NOMO-1 treated with dmso at 0.1 percent for 144 hours (cell line): ENCODE data around the gene MRGPRD.

Experiments
- DNase-seq: peaks from one replicate; lab custom pipeline; 2025; ENCODE audit not compliant: unreplicated experiment; lab: John Stamatoyannopoulos, UW

The MRGPRD gene

GRCh38 chr11:68970921-68971636, 9.7 kb downstream of the MRGPRD start:
- DNase-seq: no peak

GRCh38 chr11:68969386-68969785, 11.4 kb downstream of the MRGPRD start:
- DNase-seq: no peak

GRCh38 chr11:68968306-68969250, 12.2 kb downstream of the MRGPRD start:
- no peak for DNase-seq

DNA sequence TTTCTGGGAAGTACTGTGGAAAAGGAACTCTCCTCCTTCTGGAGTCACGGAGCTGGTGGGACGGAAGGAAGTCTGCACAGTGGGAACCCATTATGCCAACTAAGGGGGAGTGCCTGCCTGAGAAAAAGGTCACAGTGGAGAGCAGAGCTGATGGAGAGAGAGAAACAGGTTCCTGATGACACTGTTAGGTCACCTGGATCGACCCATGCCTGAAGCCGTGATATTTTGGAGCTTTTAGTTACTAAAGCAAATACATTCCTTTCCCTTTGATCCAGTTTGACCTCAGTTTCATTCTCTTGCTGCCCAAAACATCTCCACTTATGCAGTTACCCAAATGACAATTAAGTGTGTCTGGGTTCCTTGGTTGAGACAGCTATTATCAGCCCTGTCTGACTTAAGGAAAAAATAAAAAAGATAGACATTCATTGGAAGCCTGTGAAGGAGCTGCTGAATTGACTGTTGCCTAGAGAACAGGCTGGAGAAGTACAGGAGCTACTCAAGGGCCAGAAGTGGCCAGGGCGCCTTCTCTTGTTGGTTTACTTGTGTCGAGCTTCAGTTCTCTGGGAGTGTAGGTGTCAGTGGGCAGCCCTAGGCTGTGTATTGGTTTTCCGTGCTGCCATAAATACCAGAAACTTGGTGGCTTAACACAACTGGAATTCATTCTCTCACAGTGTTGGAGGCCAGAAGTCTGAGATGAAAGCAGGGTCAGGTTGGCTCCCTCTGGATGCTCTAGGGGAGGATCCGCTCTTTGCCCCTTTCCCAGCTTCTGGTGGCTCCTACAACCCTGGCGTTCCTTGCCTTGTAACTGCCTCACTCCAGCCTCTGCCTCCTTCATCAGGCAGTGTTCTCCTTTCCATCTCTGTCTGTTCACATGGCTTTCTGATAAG, 13.6 kb downstream of the MRGPRD start:
- no peak for DNase-seq

- no peak for DNase-seq
Observed at GRCh38 chr11:68965901-68966853, 14.6 kb downstream of the MRGPRD start.

GRCh38 chr11:68963779-68964178, 17.0 kb downstream of the MRGPRD start:
- DNase-seq: no peak

DNA sequence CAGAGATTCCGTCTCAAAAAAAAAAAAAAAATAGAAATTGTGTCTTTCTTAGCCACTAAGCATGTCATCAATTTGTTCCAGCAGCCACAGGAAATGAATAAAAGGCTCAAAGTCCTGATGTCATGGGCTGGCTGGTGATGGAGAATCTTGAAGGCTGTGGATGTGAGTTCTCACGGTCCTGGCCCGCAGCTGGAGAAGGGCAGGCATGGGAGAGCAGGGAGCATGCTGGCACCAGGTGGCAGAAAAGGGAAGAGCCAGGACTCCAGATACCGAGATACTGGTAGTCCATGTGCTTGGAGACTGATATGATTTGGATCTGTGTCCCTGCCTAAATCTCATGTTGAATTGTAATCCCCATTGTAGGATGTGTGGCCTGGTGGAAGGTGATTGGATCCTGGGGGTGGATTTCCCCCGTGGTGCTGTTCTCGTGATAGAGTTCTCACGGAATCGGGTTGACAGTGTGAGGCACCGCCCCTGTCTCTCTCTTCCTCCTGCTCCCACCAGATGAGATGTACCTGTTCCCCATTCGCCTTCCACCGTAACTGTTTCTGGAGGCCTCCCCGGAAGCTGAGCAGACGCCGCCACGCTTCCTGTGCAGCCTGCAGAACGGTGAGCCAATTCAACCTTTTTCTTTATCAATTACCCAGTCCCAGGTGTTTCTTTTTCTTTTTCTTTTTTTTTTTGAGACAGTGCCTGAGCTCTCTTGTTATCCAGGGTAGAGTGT, 18.1 kb downstream of the MRGPRD start:
- no peak for DNase-seq

GRCh38 chr11:68961245-68961644, 19.5 kb downstream of the MRGPRD start:
- no peak for DNase-seq

GRCh38 chr11:68960294-68961071, 20.3 kb downstream of the MRGPRD start:
- DNase-seq: no peak

DNA sequence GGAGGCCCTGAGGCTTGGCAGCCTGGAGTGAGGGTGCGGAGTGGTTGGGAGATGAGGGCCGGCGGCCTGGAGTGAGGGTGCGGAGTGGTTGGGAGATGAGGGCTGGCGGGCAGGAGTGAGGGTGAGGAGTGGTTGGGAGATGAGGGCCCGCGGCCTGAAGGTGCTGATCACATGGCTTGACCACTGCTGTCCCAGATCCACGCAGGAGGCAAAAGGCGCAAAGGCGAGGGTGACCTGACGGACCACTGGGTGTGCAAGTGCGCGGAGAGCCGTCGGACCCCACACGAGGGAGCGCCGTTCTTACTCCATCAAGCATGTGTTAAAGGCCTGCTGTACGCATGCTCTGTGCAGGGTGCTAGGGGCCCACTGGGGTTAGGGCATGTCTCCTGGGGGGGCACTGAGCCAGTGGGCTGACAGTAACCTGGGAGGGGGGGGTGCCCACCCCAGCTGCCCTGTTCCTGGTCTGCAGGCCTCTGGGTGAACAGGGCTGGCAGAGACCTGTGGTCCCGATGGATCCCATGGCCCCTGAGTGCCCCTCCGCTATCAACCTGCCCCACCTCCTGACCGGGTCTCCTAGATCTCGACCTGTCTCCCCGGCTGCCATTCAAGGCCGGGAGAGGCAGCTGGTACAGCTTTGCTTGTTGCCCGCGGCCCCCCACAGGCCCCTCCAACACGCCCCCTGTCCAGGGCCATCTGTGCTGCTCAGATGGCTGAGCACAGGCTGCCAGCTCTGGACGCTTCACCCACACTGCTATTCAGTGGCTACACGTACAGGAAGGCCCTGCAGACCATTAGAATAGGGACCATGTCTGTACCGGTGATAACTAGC, 21.1 kb downstream of the MRGPRD start:
- no peak for DNase-seq

DNA sequence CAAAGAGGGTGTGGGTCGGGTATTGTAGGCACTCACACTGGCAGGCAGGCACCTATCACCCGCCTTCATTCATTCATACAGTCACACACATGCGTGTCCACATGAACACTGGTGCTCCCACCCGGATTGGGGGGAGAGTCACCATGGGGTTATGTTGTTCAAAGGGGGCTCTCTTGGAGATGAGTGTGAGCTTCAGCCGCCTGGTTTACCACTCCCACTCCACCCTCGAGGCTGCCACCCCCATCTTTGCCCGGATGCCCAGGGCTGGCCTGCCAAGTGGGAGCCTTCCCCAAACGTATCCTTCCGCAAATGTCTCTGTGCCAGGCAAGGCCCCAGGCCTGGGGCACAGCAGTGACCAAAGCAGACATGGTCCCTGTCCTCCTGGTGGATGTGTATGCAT, 22.6 kb downstream of the MRGPRD start:
- DNase-seq: no peak

DNA sequence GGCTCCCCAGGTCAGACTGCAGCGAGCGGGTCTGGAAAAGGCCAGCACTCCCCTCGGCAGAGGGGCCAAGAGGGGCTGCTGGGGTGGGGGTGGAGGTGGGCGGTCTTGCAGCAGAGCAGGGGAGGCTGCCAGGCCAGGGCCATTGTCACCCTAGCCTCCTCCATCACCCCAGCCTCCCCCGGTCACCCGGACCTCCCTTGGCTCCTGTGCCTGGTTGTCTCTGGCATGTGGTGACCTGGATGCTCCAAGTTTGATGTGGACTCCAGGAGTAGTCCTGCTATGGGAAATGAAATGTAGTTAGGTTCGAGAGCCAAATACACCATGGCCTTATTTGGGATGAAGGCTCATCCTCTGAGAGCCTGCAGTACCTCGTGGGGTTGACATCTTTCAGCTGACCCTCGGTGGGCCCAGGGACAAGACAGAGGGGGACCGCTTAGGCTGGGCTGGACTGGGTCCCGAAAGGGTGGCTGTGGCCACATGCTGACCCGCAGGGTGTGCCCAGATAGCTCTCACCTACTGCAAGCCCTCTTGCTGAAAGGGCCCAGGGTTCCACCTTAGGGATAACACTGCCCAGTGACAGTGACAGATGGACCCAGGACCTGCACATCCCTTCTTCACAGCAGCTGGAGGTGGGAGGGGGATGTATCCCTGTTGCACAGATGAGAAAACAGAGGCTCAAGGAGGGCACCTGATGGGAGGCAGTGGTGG, 24.1 kb downstream of the MRGPRD start:
- DNase-seq: no peak

GRCh38 chr11:68956142-68956541, 24.6 kb downstream of the MRGPRD start:
- DNase-seq: no peak

- DNase-seq: no peak
Observed at GRCh38 chr11:68955607-68955958, 25.2 kb downstream of the MRGPRD start.

DNA sequence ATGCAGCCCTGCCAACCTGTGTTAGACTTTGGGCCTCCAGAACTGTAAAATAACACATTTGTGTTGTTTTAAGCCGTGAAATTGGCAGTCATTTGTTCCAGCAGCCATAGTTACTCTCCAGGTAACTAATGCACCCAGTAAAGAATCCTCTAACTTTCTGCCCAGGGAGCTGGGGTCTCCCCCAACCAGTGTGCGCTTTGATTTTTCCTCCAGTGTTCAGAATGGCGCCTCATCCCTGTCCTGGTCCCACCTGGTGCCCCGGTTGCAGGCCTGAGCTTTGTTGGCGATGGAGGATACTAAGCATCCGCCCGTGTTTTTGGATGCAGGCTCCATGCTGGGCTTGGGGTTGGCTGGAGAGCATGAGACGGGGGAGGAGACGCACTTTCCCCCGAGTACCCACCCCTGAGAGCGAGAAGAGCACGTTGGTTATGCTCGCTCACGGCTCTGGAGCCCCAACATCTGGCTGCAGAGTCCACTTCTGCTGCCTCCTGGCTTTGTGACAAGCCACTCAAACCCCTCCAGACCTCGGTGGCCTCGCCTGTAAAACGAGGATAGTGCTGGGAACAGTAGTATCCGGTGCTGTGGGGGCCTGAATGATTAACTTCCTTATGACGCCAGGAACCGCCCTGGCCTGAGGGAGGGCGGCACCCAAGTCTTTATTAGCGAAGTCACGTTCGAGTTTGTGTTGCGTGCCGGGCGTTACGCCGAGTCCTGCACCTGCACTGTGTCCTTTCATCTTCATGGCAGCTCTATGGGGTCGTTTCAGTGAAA, 25.8 kb downstream of the MRGPRD start:
- DNase-seq: peak; percentile 67

DNA sequence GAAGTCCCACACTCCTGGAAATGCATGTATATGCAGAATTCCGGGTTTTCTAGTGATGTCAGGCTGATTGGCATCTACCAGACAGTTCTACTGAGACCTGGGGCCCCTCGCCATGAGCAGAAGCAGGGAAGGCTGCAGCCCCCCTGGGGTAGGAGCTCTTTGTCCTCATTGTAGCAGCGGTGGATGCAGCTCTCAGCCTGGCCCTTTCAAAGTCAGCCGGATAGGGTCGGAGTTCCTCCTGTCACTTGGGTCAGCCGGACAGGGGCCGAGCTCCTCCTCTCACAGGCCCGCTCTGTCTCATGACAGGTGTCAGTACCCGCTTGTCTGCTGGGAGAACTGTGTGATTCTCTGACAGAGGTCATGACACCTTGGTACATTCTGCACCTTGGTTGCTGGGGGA, 30.0 kb downstream of the MRGPRD start:
- no peak for DNase-seq

GRCh38 chr11:68950270-68950669, 30.5 kb downstream of the MRGPRD start:
- no peak for DNase-seq
